Measurements from ENCODE around the gene HSFY2.
"Not testable (repeated sequence)": the region's sequence is repeated elsewhere in the genome, so short reads cannot be mapped to it uniquely, and the experiment has no call there.

- TF ChIP-seq POLR2A, TAF1, SPI1 (IDR thresholded peaks at IDR 0.05; ENCODE audit: low read depth, low read length): not testable (repeated sequence)
Observed at GRCh38 chrY:18753133-18753815, 20.3 kb downstream of the HSFY2 start.

All from GM12891 (cell line).